ENCODE data around the gene PPP6R1.

Gene PPP6R1, protein sequence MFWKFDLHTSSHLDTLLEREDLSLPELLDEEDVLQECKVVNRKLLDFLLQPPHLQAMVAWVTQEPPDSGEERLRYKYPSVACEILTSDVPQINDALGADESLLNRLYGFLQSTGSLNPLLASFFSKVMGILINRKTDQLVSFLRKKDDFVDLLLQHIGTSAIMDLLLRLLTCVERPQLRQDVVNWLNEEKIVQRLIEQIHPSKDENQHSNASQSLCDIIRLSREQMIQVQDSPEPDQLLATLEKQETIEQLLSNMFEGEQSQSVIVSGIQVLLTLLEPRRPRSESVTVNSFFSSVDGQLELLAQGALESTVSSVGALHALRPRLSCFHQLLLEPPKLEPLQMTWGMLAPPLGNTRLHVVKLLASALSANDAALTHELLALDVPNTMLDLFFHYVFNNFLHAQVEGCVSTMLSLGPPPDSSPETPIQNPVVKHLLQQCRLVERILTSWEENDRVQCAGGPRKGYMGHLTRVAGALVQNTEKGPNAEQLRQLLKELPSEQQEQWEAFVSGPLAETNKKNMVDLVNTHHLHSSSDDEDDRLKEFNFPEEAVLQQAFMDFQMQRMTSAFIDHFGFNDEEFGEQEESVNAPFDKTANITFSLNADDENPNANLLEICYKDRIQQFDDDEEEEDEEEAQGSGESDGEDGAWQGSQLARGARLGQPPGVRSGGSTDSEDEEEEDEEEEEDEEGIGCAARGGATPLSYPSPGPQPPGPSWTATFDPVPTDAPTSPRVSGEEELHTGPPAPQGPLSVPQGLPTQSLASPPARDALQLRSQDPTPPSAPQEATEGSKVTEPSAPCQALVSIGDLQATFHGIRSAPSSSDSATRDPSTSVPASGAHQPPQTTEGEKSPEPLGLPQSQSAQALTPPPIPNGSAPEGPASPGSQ

GRCh38 chr19:55258828-55259539 lies at the start of gene PPP6R1:
Gene PPP6R1 (minus strand): TSS chr19:55259017. CDS start chr19:55247103, 11,914 bp downstream.
- peak; percentile 94 to 95 for DNase-seq

DNA sequence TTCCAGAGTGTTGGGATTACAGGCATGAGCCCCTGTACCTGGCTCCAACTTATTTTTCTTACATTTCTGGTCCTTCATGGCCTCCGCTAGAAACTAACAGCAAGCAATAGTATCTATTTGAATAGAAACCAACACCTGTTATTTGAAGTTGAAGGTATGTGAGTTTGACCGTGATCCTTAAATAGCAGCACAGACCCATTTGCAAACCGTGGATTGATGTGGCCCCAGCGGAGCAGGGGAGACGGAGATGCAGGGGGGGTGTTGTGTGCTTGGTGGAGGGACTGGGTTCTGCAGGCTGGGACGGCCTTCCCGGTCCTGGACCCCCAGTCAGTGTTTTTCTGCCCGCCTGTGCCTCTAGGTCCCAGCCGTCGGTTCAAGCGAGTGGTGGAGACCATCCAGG lies 49.5 kb upstream of the PPP6R1 start:
- no peak for DNase-seq

DNA sequence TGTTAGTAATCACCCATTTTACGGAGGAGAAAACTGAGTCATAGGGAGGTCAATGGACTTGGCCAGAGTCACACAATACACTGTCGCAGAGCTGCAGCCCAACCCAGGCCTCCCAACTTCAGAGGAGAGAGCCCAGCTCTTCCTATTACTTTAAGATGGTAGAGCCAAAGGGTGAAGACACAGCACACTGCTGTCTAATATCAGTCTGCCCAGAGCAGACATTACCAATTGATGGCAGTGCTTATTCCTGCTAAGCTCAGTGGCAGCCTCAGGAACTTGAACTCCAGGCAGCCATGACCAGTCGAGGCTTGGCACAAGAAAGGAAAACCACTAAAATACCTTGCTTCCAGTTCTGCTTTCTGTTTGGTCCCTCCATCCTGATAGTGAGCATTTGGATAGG lies 47.9 kb upstream of the PPP6R1 start:
- no peak for DNase-seq

DNA sequence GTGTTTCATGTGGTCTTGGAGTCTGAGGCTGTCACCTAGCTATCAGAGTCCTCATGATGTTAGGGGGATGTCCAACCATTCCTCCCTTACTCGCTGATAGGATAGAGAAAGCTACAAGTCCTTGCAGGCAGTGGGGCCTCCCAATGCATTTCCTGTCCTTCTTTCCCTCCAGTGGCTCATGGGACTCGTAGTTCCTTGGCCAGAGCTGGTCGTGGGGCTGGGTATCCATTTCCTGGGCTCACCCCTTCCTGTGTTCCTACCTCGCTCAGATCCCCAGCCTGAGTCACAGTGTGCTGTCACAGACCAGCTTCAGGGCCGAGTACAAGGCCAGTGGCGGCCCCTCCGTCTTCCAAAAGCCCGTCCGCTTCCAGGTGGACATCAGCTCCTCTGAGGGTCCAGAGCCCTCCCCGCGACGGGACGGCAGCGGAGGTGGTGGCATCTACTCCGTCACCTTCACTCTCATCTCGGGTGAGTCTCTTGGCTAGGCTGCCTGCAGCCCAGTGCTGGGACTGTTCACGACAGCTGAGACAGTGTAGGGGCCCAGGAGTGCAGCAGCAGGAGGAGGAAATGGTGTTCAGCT lies 47.3 kb upstream of the PPP6R1 start:
- no peak for DNase-seq

DNA sequence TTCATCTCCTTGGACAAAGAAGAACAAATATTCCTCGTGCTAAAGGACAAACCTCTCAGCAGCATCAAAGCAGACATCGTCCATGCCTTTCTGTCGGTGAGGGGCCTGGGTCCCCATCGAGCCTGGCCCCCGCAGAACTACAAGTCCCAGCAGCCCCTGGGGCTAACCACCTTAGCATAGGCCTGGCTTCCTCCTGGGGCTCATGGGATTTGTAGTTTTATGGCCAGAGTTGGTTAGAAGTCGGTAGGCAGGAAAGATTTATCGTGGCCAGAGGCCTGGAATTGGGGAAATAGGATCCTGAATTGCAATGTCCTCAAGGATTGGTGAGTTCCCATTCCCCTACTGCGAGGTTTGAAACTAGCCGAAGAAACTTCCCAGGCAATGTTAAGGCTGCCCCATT lies 46.7 kb upstream of the PPP6R1 start:
- peak; percentile 48 to 64 for DNase-seq

GRCh38 chr19:55304980-55305379 lies 46.2 kb upstream of the PPP6R1 start:
- no peak for DNase-seq

DNA sequence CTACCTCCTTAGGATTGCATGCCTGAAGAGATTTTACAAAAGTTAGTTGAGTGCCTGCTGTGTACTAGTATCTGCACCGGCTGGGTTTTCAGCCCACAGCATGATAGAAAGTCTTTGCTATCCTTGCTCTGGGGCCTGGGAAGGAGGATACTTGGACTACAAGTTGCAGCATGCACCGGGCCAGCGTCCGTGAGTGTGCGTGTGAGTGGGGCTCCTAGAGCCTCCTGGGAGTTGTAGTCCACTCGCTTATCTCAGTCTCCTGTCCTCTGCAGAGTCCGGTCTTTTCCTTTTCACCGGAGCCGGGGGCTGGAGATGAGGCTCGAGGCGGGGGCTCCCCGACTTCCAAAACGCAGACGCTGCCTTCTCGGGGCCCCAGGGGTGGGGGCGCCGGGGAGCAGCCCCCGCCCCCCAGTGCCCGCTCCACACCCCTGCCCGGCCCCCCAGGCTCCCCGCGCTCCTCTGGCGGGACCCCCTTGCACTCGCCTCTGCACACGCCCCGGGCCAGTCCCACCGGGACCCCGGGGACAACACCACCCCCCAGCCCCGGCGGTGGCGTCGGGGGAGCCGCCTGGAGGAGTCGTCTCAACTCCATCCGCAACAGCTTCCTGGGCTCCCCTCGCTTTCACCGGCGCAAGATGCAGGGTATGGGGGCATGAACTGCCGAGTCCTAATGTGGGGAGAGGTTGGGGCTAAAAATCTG lies 45.6 kb upstream of the PPP6R1 start:
- DNase-seq: peak; percentile 23 to 27

- no peak for DNase-seq
Observed at GRCh38 chr19:55303477-55303876, 44.7 kb upstream of the PPP6R1 start.

- DNase-seq: no peak
Observed at GRCh38 chr19:55302318-55302703, 43.5 kb upstream of the PPP6R1 start.

DNA sequence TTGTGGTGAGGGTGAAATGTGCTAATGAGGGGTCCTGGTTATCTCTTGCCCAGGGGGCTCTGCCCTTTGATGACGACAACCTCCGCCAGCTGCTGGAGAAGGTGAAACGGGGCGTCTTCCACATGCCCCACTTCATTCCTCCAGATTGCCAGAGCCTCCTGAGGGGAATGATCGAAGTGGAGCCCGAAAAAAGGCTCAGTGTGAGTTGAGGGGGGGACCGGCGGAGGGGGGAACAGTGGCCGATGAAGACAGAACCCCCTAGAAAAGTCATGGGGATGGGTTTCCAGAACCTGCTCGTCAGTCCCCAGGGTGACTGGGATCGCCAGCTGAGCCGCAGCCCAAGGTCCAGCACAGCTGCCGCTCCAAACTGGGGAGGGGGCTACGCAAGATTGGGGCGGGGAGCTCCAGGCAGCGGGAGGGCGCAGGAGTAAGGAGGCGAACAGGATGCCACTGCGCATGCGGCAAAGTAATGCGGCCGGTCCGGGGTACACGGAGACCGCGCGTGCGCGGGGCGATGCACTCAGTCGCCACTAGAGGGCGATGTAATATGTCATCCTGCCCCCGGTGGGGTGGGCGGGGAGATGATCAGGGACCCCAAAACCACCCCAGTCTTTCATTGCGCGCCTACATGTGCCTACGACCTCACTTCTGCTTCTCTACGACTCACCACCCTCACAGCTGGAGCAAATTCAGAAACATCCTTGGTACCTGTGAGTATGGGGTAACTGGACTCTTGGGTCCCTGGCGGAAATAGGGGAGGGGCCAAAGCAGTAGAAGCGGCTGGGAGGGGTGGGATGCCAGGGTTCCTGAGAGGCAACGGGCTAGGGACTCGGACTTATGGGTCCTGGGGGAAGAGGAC lies 42.9 kb upstream of the PPP6R1 start:
- DNase-seq: peak; percentile 92

GRCh38 chr19:55300886-55301458 lies 42.2 kb upstream of the PPP6R1 start:
- DNase-seq: no peak

DNA sequence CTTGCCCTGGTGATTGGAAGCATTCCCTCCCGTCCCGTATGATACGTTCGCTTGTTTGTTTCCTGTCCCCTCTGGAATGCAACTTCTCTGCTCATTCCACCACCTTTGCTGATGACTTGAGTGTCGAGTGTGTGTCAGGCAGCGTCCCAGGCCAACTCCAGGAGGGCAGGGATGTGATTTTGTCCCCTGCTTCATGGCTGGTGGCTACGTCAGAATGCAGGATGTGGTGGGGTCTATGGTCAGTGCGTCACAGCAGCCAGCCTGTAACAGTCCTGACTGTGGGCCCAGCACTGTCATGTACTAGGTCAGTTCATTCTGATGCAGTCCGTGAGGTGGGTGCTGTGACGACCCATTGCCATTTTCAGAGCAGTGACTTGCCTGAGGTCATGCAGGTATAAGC lies 41.2 kb upstream of the PPP6R1 start:
- DNase-seq: no peak

- DNase-seq: no peak
Observed at GRCh38 chr19:55297267-55297666, 38.5 kb upstream of the PPP6R1 start.

DNA sequence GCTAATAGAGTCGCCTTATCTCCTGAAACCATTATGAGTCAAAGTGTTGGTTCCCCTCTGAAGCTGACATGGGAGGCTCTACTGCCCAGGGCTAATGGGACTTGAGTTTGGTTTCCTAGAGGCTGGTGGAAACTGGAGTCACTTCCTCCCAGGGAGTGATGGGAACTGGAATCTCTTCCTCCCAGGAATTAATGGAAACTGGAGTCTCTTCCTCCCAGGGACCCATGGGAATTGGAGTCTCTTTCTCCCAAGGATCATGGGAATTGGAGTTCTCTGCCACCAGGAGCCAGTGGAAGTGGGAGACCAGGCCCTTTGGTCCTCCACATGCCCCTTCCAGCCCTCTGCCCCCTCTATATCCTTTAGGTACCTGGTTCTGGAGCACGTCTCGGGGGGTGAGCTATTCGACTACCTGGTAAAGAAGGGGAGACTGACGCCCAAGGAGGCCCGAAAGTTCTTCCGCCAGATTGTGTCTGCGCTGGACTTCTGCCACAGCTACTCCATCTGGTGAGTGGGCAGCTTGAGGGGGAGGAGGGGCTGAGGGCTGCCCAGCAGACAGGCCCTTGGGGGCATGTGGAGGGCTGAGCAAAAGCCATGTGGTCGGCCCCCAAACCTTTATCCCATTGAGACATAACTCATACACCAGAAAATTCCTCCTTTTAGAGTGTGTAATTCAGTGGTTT lies 30.4 kb upstream of the PPP6R1 start:
- DNase-seq: no peak

DNA sequence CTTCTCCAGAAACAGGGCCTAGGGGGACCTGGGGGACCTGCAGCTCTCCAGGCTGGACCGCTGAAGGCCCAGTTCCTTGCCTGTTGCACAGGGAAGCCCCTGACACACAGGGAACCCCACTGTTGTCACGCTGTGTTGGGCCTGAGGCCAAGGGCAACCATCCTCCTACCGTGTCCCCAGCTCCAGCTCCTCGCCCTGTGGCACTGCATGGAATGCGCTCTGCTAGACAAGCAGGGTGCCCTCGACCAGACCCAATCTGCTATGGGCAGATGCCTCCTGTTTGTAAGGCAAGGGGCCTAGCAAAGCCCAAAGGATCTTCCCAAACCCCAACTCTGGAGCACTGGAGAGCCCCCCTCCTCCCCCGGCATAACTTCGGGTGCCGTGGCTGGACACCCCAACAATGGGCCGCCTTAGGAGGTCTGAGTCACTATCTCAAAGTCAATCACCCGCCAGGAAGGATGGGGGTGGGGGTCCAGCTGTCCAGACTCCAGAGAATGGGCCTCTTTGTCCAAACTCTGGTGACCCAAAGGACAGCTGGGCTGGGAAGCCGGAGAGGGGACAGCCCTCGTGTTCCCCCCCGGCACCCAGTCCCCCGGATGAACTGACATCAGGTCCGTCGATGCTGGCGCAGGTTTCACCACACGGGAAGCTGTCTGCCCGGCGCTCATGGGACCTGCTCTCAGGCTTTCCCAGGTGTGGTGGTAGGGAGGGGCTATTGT lies 28.7 kb upstream of the PPP6R1 start:
- DNase-seq: no peak

DNA sequence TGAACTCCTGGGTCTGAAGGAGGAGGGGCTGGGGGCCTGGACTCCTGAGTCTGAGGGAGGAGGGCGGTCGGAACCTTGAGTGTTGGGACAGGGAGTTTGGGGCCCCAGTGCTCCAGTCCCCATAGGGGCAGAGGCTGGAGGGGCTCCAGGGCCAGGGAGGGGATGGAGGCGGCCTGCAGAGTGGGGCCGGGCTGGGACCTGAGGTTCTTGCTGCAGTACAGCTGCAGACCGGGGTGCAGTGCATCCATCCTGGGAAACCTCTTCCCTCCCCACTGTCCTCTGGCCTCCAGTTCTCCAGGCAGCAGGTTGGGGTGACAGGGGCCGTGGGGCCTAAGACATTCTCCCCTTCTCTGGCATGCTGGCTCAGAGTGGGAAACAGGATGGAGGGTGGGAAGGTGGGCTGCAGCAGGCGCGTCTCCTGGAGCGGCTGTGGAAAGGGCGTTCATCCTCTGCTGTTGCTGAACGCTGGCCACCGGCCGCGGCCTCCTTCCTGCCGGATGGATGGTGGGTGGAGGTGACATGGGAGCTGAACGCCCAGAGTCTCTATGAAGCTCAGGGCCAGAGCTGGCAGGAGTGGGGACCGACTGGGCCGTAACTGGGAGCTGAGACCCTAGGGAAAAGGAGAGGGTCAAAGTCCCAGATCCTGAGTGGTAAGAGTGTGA lies 26.5 kb upstream of the PPP6R1 start:
- no peak for DNase-seq

DNA sequence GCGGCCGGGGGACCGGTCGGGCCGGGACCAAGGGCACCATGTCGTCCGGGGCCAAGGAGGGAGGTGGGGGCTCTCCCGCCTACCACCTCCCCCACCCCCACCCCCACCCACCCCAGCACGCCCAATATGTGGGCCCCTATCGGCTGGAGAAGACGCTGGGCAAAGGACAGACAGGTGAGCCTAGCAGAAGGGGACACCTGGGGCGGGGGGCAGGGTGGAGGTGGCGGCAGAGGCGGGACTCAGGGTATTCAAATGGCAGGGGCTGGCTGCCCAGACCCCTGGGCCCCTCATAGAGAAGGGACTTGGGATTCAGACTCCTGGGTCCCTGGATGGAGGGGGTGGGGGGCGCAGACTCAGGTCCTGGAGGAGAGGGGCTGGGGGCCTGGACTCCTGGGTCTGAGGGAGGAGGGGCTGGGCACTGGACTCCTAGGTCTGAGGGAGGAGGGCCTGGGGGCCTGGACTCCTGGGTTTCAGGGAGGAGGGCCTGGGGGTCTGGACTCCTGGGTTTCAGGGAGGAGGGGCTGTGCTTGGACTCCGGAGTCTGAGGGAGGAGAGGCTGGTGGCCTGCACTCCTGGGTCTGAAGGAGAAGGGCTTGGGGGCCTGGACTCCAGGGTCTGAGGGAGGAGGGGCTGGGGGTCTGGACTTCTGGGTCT lies 25.7 kb upstream of the PPP6R1 start:
- no peak for DNase-seq
